Stimulated activated naive CD4-positive, alpha-beta T cell treated with Interleukin-2 at 50 U/mL for 16 hours (primary cell): ENCODE data around the gene RNF212B.

Source experiments
- DNase-seq: peaks from one replicate; lab custom pipeline; 2025; lab: John Stamatoyannopoulos, UW

Gene RNF212B

DNA sequence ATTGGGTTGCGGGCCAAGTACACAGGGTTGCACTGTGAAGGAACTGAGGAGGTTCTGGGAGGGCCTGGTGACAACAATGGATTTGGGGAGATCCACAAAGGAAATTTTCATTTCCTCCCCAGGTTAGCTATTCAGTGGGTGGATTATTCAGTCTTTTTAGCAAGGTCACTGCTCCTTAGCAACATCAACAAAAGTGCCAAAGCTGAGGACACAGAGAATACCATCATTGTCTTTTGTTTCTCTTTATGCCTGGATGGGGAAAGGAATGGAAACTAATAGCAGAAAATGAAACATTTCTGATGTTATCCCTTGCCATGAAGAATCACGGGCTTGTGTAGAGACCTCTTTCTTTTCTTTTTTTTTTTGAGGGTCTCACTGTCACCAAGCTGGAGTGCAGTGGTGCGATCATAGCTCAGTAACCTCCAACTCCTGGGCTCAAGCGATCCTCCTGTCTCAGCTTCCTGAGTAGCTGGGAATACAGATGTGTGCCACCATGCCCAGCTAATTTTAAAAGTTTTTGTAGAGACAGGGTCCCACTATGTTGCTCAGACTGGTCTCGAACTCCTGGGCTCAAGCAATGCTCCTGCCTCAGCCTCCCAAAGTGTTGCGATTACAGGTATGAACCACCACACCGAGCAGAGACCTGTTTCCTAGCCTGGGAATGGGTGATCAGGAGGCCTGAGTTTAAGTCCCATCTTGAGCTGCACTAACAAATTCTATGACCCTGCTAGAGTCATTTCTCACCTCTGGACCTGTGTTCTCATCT lies 58.5 kb downstream of the RNF212B start:
- DNase-seq, result no peak

DNA sequence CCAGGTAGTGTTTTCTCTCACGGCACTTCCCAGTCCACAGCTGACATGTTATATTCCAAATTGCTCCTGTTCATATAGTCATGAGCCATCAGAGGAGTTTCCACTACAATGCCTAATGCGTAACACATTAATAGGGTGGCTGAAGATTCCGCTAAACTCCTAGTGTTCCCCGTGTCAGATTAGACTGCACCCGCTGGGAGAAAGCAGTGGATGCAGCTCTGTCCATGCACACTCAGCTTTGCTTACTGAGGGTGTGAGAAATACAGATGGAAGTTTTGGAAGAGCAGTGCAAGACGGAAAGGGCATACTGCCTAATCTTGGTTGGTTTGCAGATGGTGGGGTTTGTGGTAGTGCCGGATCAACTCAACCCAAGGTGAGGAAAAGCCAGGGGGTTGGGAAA lies 59.4 kb downstream of the RNF212B start:
- no peak for DNase-seq

DNA sequence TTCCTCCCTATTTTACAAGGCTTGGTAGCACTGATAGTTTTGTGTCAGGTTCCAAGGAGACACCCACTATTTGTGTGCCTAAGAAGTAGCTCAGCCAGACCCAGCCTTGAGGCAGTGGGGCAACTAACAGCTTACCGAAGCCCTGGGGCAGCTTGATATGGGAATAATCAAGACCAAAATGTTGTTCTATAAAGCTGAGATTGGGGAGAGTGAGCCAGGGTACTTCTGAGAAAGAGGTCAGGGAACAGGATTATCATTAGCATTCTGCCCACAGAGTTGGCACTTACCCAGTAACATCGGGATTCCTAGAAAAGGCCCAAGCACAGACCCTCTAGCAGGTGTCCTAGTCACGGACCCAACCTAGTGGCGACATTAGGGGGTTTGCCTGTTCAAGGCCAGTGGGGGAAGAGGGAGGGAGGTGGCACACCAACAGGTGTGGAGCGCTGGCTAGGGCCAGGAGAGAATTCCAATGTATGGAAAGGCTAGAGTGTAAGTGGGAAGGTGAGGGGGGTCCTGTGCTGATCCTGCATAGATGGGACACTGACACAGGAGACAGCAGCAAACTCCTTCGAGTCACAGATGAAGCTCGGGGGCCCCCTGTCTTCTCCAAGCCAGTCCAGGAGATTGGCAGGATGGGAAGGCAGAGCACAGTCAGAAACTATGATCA lies 60.0 kb downstream of the RNF212B start:
- no peak for DNase-seq

DNA sequence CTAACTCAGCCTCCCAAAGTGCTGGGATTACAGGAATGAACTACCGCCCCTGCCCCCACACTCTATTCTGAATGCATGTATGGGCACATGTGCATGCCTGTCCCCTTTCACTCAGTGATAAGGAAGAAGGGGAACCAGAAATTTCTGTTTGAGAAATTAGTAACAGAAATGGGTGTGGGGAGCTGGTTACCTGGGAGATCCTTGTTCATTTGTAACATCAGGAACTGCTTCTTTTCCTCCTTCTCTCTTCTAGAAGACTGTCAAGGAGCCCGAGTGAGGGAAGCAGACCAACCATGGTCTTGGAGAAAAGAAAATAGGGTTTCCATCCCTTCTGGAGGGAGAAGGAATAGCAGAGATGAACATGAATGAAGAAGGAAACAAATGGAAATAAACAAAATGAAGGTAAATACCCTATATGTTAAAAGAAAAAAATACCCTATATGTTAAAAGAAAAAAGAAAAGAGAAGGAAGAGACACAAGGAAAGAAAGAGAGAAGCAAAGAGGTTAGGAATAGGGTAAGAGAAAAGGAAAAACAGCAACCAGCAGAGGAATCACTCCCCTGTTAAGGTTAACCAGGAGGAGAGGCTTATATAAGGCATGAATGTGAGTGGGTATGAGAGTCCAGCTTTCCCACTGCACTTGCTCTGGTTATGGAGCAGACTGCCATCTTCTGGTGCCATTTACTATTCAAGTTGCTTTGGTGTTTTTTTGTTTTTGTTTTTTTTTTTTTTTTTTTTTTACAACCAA lies 61.6 kb downstream of the RNF212B start:
- no peak for DNase-seq

DNA sequence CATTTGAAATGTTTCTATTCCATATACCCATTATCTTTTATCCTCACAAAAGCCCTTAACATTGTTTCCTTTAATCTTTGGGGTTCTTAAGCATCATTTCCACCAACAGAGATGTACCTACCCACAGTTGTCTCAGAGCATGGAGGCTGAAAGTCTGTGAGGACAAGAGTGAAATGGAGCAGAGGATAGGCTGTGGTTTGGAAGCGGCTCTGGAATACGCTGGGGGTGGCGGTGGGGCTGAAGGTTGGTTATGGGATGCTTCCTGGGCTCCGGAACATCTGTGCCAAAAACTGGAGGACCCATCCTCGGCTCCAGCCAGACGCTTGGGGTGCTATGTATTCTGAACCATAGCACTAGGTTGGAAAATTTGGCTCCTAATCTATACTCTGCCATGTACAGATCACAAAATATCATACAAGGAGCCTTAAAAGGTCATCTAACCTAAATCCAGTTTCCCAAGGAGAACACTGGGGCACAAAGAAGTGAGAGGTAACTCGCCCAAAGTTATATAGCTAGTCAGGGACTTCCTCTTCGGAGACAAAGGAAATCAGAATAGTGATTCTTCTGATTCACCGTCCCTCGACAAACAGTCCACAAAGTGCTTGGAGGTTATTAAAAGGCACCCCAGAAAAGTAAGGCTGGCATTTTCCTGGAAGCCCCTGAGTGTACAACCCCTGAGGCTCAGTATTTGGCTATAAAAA lies 62.4 kb downstream of the RNF212B start:
- DNase-seq, result no peak

- no peak for DNase-seq
Observed at GRCh38 chr14:23300687-23301223, 63.0 kb downstream of the RNF212B start.

DNA sequence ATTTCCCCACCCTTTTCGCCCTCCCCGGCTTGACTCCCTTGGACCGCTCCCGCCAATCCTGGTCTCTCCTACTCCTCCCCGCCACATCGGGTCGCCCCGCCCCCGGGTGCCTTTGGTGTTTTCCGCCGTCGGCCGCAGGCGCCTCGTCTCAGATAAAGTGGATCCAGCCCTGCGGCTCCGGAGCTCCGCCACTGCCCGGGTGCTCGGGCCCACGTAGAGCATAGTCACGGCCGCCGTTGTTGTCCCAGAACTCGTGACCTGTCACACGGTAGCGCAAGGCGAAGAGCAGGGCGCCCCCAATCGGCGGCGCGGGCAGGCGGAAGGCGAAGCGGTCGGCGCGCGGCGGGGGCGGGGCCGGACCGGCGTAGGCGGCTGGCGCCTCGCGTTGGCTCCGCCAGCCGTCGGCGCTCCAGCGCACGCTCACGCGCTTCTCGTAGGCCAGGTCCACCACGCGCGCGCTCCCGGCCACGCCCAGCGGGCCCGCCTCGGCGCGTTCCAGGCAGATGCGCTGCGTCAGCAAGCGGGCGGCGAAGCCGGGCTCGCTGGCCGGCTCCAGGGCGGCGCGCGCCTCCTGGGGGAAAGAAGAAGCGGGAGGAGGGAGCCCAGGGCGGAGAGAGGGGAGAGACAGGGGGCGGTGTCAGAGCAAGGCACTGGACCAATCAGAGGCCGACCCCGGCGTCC lies 63.7 kb downstream of the RNF212B start:
- peak; percentile 95 for DNase-seq

- DNase-seq, result no peak
Observed at GRCh38 chr14:23301969-23302289, 64.2 kb downstream of the RNF212B start.

GRCh38 chr14:23302290-23303225 lies 64.8 kb downstream of the RNF212B start, which contains the start of gene PPP1R3E:
Gene PPP1R3E (minus strand): TSS chr14:23302859. CDS start chr14:23302576, 283 bp downstream.
- peak; percentile 85 for DNase-seq

- DNase-seq, result no peak
Observed at GRCh38 chr14:23306412-23307145, 68.8 kb downstream of the RNF212B start, which contains the start of gene BCL2L2. Gene BCL2L2 (plus strand): TSS chr14:23306833. CDS start chr14:23307768, 935 bp downstream.

DNA sequence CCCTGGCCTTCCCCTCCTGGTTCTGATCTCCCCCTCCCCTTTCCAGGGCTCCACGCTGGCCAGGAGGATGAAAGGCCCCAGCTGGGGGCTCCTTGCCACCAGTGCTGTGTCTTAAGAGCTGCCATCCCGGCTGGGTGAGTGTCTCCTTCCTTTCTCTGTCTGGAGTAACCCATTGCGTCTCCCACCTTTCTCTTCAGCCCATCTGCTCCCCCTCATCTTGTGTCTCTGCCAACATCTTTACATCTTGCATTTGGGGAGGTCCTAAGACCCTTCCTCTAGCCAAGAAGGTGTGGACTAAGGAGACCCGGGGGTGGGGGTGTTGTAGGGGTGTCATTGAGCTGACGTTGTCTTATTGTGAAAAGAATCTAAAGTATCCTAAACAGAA lies 69.4 kb downstream of the RNF212B start:
- DNase-seq, result no peak

DNA sequence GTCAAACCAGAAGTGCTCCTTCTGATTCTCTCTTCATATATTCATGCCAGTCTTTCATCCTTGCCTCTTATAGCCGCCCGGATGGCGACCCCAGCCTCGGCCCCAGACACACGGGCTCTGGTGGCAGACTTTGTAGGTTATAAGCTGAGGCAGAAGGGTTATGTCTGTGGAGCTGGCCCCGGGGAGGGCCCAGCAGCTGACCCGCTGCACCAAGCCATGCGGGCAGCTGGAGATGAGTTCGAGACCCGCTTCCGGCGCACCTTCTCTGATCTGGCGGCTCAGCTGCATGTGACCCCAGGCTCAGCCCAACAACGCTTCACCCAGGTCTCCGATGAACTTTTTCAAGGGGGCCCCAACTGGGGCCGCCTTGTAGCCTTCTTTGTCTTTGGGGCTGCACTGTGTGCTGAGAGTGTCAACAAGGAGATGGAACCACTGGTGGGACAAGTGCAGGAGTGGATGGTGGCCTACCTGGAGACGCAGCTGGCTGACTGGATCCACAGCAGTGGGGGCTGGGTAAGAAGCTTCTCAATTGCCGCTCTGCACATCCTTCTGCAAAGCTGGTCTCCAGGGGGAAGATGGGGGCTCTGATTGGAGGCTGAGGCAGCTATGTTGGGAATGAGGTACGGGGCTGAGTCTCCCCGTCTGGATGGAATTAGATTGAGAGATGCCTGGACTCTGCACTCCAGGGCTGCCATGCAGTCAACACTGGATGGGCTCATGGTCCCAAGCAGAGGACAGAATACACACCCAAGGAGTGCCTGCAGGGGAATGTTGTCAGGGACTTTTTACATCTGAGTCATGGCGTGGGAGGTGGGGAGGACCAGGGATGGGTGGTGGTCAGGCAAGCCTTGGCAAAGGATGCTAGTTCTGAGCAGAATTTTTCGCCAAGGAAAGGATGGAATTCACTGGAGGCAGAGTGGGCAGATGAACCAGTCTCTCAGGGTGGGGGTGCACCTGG lies 70.2 kb downstream of the RNF212B start:
- DNase-seq, result no peak

DNA sequence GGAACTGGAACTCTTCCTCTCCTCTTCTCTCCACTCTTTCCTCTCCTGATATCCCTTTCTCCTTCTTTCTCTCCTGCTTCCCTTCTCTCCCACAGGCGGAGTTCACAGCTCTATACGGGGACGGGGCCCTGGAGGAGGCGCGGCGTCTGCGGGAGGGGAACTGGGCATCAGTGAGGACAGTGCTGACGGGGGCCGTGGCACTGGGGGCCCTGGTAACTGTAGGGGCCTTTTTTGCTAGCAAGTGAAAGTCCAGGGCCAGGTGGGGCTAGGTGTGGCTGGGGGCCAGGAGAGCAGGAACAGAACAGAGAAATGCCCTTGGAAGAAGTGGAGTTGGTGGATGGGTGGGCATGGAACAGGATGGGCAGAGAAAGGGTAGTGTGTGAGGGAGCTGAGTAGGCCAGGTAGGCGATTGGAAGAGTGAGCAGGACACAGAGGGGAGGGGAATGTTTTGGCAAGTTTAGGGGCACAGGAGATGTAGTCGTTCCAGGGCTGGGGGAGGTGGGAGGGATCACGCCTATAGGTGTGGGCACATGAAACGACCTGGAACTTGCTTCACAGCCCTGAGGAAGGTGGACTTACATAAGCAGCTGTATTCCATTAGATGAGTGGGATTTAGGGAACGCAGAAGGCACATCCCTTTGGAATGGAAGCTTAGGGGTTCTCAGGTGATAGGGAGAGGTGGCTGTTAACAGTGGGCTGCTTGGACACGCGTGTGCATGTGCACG lies 71.1 kb downstream of the RNF212B start:
- DNase-seq, result no peak

DNA sequence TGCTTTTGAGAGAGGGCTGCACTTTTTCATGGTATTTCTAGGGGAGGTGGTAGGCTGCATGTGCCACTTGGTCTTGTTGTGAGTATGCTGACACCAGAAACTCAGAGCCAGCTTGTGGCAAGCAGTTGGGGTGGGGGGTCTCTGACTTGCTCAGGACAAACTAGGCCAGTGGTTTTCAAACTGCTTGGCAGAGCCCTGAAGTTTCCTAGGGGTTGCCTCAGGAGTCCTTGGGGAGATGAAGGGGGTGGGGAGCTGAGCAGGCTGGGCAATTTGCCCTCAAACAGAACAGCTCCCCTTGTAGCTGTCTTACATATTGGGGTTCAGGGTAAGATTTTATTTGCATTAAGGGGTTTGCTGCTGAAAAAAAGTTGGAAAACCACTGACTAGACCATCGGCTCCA lies 72.8 kb downstream of the RNF212B start:
- DNase-seq, result no peak

DNA sequence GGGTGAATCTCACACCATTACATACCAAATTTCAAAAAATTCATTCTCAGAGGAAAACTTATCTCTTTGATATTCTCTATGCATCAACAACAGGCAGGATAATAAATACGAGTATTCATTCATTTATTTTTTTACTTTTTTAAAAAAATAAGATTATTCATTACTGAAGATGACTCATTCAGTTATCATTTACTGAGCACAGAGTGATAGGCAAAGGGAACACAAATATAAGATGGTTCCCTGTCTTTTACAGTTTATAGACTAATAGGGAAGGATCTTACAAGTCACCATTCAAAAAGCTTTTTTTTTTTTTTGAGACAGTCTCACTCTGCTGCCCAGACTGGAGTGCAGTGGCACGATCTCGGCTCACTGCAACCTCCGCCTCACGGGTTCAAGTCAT lies 78.6 kb downstream of the RNF212B start:
- DNase-seq, result no peak

DNA sequence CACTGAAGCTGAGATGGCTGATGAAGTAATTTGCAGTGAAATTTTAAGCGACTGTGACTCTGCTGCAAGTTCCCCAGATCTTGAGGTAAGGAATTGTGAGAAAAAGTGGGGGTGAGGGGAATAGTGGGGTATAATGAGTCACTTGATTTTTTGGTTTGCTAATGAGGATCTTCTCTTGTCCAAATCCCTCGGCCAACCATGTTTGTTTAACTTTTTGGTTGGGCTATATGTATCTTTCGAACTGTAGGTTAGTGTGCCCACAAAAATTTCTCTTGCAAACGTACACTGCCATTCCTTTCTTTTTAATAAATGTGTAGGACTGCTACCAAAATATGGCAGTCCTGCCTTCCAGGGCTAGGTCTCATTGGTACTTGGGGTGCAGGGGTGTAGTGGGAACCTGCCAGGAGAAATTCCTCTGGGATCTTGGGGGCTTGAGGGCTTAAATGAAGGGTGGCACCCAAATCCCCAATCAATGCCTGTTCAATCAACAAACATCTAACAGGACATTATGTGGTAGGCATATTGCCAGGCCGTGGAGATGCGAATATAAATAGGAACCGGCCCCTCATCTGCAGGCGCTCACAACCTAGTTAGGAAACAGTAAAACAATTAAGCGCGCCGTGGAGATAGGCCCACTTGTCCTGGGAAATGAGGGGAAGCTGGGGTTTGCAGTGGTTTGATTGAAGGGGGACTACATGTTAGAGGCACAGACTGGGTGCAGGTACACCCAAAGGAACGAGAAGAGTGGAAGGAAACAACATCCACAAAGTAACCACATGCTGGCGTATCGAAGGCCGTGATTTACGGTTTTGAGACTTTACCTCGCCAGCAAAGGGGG lies 82.2 kb downstream of the RNF212B start:
- no peak for DNase-seq
